GM12865 (cell line): ENCODE data around the gene BHLHA15.
A peak's percentile ranks its signal among the peaks of the same experiment; 100 is the strongest.

ENCODE experiments used
- DNase-seq: peaks from one replicate; pipeline ENCODE4 v3.0.0; 2010; ENCODE audit warnings: low read depth
- H3K4me3 ChIP-seq: 2 replicates; pipeline ENCODE4 v1.5.1; 2011; ENCODE audit warnings: mild to moderate bottlenecking, low read depth, low read length, control low read depth
- TF ChIP-seq, protein P1 (sequence below): IDR thresholded peaks from 2 replicates; pipeline ENCODE4 v1.5.1; 2011; ENCODE audit warnings: low read length, control low read depth, low read depth, inconsistent platforms; ENCODE audit not compliant: insufficient read depth; ENCODE audit errors: missing control alignments

The BHLHA15 gene

DNA sequence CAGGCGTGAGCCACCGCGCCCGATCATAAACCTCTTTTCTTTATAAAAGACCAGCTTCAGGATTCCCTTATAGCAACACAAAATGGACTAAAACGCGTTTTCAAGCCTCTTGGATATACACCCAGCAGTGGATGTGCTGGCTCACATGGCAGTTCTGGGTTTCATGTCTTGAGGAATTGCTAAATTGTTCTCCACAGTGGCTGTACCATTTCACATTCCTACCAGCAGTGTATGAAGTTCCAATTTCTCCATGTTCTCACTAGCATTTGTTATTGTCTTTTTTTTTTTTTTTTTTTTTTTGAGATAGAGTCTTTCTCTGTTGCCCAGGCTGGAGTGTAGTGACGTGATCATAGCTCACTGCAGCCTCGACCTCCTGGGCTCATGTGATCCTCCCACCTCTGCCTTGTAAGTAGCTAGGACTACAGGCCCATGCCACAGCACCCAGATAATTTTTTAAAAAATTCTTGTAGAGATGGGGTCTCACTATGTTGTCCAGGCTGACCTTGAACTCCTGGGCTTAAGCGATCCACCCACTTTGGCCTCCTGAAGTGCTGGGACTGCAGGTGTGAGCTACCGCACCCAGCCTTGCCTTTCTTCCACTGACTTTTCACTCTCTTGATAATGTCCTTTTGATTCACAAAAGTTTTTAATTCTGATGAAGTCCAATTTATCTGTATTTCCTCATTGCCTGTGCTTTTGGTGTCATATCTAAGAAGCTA lies 23.3 kb downstream of the BHLHA15 start:
- TF ChIP-seq, protein P1, sequence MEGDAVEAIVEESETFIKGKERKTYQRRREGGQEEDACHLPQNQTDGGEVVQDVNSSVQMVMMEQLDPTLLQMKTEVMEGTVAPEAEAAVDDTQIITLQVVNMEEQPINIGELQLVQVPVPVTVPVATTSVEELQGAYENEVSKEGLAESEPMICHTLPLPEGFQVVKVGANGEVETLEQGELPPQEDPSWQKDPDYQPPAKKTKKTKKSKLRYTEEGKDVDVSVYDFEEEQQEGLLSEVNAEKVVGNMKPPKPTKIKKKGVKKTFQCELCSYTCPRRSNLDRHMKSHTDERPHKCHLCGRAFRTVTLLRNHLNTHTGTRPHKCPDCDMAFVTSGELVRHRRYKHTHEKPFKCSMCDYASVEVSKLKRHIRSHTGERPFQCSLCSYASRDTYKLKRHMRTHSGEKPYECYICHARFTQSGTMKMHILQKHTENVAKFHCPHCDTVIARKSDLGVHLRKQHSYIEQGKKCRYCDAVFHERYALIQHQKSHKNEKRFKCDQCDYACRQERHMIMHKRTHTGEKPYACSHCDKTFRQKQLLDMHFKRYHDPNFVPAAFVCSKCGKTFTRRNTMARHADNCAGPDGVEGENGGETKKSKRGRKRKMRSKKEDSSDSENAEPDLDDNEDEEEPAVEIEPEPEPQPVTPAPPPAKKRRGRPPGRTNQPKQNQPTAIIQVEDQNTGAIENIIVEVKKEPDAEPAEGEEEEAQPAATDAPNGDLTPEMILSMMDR = no peak
- H3K4me3 ChIP-seq = no peak overlapping the region
- no peak for DNase-seq

DNA sequence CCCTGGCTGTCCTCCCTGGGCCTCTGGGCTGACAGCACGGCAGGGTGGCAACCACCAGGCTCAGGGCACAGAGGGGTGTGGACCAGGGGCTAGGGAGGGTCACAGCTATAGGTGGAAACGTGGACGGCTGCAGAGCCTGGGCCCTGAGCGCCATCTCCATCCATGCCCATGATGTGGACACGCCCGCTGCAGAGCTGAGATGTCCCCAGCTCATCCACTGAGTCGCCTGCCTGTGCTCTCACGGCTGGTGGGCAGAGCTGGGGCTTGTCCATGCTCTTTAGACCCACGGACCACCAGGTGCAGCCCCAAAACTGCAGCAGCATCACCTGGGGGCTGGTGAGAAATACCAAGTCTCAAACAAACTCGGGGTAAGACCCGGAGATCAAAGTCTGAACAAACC lies 24.7 kb downstream of the BHLHA15 start:
- TF ChIP-seq, protein P1 = no peak
- no peak for DNase-seq
- H3K4me3 ChIP-seq = no peak overlapping the region

DNA sequence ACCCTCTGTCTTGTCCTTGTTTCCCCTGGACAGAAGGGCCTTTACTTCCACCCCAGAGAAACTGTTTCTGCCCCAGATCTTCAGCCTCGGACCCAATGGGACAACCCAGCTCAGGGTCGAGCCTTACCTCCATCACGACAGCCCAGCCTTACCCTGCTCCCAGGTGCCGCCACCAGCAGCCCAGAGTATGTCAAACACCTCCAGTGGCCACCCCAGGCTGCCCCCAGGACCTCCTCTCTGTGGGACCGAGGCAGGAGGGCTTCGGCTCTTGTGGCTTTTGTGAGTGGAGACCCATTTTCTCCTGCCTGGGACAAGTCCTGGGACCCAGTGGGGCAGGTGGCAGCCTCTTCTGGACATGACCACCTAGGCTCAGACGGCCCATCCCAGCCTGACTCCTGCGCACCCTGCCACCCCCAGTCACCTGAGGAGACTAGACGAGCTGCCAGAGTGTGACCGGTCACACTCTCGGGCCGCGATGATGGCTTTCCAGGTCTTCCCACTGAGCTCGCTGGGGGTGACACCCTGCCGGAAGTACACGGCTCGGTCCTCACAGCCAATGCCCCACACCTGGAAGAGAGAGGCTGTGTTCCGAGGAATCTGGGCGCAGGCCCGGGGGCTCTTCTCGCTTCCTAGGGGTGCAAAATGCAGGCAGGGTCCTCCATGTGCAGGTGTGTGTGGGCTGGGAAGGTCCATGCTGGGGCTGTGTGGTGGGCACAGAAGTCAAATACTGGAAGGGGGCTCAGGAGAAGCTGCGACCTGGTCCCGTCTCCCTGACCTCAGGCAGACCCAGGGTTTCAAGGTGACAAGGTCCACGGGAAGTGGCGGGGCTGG lies 25.3 kb downstream of the BHLHA15 start:
- TF ChIP-seq, protein P1 = no peak
- no peak overlapping the region for H3K4me3 ChIP-seq
- DNase-seq = no peak

DNA sequence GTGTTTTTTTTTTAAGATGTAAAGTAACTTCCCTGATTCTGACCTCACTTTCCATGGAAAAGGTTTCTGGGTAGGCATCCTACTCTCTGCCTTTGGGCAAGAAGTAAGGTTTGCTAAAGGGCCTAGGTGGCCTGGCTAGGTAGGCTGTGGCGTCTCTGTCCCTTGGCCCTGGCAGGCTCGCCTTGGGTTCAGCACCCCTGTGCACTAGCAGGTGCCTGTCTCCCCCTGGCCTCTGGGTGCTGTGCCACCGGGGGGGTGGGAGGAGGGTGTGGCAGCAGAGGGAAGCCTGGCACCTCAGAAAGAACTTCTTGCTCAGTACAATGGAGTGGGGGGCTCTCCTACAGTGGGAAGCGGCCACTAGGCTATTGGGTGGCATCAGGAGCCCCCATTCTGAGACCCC lies 26.8 kb downstream of the BHLHA15 start:
- TF ChIP-seq, protein P1 = no peak
- DNase-seq = no peak
- H3K4me3 ChIP-seq = no peak overlapping the region

DNA sequence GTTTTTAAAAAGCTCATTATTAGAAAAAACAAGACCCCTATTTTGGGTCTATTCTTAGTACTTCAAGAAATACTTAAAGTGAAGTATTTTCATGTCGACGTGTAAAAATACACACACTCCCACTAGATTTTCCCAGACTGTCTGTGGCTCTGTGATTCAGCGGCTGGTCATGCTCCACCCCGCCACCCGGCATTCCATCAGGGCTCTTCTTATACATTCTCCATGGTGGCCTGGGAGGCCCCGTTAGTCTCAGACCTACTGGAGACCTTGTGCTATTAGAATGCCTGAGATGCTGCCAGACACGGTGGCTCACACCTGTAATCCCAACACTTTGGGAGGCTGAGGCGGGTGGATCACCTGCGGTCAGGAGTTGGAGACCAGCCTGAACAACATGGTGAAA lies 27.7 kb downstream of the BHLHA15 start:
- DNase-seq = no peak
- TF ChIP-seq, protein P1 = no peak
- no peak overlapping the region for H3K4me3 ChIP-seq

DNA sequence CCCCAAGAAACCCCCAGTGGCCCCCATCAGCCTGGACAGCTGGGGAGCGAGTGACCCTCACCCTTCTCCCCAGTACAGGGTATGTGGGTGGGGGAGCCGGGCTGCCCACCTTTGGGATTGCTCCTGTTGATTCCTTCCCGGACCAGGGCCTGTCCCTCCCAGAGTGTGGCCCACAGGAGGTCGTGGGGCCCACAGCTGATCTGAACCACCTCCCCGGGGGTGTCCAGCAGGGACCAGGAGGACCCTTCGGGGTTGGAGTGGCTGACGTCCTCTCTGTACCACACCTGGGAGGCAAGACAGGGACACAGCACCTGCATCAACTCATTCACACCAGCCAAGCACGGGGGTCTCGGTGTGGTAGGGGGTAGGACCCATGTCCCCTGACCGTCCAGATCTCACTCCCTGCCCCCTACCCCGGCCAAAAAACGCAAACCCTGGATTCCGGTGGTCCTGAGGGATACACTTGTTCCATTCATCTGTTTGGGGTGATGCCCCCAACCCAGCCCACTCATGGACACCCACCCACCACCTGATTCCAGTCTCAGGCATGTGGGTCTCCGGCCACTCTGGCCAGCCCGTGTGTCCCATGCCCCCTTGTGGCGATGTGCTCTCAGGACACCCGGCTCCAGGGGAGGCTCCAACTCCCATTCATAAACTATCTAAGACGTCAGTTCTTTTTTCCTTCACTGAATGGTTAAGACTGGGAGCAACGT lies 29.9 kb downstream of the BHLHA15 start:
- DNase-seq = peak; percentile 71
- TF ChIP-seq, protein P1 = peak; percentile 90
- no peak overlapping the region for H3K4me3 ChIP-seq
